GM19240 (cell line): ENCODE results near the gene CBX2.

ENCODE experiments used
- DNase-seq: peaks from one replicate; pipeline ENCODE4 v3.0.0; 2011; ENCODE audit warnings: low spot score; ENCODE audit not compliant: insufficient read length

CBX2 gene

DNA sequence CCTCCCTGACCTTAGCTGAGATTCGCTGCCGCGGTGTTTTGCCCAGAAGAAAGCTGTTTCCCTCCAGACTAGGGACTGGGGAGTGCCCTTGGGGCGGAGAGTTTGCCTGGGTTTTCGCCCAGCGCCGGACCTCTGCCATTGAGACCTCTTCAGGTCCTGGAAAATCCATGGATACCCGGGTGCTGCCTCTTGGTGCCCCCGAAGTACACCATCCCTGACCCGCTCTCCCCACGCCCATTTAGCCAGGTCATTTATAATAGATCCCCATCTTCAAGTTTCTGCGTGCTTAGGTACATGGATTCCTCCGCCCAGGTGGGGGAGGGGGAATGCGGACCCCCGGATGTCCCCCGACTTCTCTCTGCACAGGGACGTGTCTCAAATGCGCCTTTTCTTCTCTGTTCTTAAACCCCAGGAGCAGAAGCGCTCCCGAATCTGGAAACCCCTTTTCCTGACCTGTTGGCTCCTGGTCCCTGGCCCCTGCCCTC is 34.0 kb downstream of the CBX2 start:
- no peak for DNase-seq

DNA sequence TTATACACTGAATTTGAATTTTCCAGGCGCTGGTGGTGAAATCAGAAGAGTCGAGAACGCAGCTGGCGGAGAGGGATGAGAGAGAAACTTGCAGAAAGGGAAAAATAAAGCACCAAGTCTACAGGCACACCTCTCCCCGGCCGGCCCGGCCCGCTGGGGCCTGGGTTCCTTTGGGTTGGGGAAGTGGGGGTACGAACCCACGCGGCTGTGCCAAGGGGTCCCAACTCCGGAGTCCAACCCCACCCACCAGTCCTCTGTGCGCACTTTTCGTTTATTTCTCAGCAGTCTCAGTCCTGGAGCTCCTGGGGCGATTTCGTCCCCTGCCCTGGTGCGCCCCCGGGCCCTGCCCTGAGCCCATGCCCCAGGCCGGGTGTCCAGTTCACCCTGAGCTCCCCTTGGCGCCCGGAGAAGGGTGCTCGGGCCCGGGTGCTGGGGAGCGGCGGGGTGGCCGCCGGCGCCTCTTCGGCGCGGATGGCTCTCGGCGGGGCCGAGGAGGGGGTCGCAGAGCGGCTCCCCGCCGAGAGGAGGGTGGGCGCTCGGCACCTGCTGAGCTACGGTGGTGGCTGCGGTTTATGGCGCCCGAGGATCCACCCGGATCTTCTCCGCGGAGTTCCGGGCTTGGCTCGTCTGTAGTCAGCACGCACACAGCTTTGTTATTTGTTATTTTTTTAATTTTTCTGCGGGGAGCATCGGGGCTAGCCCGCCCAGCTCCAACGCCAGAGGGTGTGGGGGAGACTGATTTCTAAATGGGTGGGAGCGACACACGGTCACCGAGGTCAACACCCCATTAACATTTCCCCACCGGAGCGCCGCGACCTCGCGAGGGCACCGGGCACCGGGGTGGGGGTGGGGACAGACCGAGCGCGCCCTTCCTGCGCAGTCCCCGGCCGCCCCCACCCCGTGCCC is 34.7 kb downstream of the CBX2 start:
- no peak for DNase-seq

DNA sequence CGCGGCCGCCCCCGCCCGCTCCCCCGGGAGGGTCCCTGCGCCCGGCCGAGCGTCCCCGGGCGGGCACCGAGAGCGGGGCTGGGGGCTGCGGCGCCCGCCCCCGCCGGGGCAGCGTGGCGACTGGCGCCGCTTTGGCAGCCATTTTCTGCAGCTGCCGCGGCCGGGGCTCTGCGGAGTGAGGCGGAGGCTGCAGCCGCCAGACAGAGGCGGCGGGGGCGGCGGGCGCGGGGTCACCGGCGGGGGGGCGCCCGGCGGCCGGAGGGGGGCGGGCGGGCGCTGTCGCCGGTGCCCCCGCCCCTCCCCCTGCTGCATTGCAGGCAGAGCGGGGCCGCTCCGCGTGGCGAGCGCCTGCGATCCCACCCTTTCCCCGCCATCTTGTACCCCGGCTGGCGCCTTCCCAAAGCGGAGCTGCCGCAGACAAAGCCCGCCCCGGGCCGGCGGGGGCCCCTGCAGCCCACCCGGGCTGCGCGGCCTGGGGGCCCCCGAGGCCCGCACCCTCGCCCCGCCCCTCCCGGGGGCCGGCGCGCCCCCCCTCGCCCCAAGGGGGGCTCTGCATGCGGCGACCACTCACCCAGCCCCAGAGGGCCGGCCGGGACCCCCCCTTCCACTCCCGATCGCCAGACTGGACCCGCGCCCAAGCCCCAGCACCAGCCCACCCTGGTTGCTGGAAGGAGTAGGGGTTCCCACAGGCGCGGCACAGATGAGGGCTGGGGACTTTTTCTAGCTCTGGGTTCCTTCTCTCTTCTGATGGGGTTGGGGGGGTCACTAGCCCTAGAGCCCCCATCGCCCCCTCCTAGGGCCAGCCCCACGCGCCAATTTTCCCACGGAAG is 35.6 kb downstream of the CBX2 start:
- DNase-seq = no peak

DNA sequence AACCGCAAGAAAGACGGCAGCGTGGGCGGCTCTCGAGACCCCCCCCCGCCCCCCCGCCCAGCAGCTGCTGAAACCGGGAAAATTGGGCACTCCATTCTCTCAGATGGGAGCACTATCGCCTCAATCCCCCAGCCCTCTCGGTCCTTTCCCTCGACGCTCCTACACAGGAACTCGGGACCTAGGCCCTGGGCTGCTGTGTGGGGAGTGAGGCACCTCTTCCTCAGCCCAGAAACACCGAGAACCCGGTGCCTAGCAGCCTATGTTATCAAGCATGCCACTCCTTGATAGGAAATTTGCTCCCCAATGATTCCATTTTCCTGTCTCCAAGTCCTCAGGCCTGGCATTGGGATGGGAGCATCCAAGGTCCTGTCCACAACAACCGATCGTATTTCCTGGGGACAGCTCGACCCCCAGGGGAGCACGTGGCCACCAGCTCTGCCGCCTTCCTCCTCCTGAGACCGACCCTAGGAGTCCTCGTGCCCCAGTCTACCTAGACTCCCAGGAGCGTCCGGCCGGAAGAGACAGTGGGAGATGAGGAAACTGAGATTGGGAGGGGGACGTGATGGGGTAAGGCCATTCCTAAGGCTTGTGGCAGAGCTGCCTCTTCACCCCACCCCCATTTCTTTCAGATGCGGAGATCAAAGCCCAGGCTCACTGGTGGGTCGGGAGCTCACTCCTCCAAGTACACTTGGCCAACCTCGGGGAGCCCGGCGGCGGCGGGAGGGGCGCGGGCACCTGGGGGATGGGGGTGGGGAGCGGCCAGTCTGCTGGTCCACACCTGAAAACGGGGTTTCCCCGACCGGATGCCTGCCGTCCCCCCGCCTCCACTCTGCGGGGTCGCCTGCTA is 36.4 kb downstream of the CBX2 start:
- DNase-seq = no peak

DNA sequence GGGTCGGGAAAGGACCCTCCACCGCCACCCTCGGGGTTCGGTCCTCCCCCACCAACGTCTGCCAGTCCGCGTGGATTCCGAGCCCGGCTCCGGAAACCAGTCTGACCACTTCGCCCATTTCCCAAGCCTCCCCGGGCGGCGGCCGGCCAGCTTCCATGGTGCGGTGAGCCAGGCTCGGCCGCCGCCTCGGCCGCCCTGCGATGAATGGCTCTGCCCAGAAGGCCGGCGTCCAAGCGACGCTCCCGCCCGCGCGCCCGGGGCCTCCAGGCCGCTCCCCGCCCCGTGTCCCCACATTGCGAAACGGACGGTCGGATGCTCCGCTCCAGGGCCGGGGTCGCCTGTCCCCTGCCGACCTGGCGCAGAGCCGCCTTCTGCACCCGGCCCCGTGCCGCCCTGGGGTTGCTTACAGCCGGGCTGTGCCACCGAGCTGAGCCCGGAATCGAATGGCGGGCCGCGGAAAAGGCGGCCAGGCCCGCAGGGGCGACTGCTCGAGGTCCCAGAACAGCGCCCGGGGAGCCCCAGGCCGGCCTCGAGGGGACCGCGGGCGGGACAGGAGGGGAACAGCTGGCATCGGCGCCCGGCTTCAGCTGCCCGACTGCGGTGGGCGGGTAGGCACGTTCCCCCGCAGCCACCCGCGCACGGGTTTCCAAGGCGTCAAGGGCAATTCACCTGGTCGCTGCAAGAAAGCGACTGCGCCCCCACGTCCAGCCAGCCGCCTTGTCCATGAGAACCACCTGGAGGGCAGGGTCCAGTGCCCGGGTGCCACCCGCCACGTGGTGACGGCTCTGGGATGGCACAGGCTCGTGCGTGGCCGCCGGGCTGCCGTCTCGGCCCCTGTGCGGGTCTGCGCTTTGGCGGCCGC is 37.3 kb downstream of the CBX2 start:
- DNase-seq = no peak

DNA sequence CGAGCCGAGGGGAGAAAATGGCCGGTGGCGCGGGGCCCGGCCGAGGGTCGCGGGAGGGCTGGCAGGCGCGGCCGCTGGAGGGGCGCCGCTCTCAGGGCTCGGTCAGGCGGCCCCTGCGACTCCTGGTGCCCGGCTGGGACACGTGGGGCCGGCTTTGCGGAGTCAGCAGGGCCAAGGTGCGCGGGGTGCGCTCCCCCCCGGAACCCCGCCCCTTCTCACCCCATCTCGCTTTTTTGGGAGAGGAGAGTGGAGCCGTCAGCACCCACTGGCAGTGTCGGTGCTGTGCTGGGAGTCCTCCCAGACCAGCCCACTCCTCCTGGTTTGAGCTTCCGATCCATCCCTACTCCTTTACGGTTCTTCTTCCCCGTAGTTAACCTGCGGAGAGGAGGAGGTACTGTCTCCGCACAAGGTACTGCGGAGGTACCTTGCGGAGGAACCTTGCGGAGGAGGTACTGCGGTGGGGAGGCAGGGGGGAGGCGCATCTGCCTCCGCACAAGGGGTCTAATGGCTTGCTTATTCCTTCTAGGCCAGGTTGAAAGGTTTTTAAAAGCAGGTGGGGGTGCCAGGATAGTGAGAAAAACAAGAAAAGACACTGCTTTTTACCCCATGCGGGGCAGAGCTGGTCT is 38.0 kb downstream of the CBX2 start:
- no peak for DNase-seq

DNA sequence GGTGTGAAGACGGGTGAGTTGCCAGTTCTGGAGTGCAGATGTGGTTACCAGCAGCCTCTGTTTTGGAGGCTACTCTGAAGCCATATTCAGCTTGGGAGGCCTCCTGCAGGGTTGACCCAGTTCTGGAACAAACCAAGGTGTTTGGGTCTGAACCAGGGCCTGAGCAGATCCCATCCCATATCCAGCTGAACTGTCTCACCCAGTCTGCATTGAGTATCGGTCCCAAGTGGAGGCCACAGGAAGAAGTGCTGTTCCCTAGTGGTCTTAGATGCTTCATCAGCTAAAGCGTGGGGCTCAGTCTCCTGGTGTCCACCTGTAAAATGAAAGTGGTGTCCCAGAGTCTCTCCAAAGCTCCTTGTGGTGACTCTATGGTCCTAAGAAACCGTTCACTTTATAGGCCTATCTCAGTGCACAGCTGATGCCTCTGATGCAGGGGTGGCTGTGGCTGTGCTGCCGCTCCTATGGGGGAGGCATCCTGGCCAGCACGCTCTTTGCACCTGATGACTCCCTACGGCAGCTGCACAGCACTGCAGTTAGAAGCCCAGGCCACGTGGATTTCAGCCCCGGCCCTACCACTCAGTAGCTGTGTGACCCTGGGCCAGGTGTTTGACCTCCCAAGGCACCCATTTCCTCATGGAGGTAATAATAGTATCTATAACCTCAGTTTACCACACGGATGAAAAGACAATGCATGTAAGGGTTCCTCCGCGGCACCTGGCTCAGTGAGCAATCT is 40.2 kb downstream of the CBX2 start:
- DNase-seq = no peak

DNA sequence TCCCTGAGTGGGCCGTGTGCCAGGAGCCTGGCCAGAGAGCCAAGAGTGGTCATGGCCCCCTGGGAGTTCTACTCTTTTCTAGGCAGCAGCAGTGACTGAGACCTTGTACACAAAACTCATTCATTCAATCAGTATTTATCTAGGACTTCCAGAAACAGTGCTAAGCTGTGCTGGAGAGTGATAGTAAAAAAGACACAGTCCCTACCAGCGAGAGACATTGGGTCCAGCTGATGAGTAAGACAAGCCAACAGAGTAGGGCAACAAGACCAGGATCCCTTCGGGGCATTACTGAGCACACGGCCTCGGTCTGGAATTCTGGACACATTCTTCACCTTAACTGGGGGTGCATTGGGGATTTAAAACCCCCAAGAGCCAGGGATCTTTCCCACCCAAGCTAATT is 41.1 kb downstream of the CBX2 start:
- no peak for DNase-seq

DNA sequence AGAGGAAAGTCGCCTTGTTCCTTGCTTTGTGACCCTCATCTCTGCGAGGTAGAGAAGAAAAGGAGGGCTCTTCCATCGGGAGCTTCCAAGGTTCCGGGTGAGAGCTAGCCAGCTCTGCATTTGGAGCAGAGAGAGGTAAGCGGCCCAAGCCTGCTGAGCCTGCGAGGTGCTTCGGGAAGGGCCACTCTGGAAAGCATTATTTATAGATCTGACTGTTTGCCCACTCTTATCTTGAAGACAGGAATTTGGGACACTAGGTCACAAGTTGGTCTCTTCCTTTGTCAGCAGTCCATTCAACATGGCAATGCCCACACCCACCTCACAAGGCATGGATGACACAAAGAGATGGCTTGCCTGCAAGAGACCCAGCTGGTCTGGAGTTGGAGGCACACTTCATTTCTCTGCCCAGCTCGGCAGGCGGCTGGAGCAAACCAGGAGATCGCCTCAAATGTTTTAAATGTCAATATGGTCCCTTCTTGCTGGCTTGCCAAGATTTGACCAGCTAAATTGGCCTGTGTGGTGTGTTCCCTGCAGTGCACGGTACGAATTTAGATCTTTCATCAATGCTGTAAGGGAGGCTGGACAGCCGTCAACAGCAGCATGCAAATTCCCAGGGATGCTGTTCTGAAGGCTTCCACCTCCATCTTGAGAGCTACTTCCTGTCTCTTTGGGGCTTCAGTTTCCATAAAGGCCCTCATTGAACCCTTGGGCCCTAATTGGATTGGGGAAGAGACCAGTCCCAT is 41.8 kb downstream of the CBX2 start:
- DNase-seq = no peak

DNA sequence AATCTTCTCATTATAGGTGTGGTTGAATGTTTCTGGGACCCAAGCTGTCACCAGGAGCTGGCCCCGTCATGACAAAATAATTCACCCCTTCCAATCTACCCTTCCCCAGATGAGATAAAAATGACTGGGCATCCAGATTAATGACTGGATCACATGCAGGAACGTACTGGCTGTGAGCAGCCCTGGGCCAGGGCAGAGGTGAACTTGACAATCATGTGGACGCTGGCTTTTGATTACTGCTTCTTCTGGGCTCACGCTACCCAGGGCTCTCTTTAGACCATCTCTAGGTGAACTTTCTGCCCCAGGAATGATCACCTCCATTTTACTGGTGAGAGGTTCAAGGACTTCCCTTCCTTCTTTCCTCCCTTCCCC is 43.0 kb downstream of the CBX2 start:
- no peak for DNase-seq

DNA sequence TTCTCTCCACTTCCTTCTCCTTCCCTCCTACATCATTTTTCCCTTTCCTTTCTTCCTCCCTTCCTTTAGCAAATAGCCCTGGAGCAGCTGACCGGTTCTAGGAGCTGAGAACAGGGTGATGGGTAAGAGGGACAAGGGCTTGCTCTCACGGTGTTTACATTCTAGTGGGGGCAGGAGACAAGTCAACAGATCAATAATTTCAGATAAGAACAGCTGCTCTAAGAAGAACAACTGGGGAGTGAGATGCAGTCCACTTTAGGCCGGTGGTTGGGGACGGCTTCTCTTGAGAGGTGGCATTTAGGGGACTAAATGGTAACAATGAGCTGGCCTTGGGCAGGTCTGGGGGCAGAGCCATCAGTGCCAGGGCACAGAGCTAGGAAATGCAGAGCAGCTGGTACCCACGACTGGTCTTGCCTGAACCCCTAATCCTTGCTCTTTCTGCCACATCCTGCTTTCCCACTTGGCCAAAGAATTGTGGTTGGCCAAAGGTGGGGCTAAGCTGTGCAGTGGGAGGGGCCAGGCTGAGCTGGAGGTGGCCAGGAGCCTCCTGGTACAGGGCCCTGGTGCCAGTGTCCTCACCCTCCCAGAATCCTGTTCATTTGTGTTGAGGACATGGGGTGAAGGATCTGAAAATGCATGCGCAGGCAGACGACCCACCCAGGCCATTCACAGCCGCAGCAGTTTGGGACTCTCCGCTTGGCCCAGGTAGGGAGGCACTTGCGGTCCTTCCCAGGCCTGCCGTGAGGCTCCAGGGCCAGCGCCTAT is 43.6 kb downstream of the CBX2 start:
- DNase-seq = no peak

DNA sequence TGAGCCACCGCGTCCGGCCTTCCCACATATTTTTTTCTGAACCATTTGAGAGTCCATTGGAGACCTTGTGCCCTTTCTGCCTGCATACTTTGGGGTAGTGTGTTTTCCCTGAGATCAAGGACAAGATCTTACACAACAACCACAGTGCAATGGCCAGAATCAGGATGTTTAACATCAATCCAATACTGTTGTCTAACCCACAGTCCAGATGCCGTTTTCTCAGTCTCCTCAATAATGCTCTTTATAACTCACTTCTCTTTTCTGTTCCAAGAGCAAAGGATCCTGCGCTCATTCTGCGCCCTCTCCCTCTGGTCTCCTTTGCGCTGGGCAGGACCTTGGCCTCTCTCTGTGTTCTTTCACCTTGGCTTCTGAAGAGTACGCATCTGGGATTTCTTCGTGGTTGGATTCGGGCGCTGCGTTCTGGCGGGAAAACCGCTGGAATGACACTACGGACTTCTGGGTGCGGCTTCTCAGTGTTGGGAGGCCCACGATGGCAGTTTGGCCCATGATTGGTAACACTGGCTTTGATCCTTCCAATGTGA is 44.7 kb downstream of the CBX2 start:
- no peak for DNase-seq

DNA sequence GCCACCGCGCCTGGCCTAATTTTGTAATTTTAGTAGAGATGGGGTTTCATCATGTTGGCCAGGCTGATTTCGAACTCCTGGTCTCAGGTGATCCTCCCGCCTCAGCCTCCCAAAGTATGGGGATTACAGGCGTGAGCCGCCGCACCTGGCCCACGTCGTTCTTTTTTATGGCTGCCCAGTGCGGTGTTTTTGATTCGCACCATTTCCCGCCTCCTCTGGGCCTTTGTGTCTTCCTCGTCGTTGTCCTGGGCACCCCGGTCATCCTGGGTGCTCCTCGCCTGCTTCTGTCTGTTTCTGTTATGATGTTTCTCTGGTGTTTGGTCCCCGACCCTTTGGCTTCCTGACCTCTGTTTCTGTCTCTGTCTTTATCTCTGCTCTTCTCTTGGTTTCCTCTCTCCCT is 46.3 kb downstream of the CBX2 start:
- DNase-seq = no peak

DNA sequence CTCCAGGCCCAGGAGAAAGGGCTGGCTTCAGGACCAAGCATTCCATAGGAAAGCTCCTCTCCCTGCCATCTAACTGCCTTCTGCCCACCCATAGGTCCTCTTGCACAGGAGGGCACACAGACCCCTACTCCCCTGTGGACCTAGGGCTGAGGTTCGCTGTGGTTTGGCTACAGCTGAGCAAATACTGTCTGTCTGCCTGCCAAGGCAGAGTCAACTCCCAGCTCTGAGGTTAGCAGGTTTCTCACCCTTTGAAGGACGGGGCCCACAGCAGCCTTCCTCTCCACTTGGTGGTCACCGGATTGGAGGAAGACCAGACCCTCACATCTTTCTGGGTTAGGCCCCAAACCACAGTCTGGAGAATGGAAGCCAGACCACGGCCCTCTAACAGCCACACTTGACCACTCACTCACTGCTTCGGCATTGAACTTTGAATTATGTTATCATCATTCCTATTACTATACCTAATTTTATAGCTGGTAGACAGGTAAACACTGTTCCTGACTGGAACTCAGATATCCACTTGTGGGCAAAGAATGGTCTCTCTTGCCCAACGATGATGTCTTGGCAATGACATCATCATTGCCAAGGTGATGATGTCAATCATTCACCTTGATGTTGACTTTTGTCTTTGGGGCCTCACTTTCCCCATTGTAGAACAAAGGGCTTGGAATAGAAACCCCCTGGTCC is 47.1 kb downstream of the CBX2 start:
- no peak for DNase-seq

DNA sequence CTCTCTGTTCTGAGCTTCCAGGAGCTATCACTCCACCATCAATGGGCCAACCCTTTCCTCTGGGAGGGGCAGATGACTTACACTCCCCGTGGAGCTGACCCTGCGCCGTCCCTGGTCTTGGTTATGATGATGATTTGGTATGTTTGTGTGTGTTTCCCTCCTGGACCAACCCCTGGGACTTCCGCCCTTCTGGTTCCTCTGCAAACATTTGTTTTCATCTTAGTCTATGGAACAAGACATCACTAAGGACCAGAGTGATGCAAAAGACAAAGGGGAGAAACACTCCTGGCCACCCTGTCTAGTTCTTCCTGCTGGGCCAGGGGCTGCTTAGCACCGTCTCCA is 47.6 kb downstream of the CBX2 start:
- no peak for DNase-seq

DNA sequence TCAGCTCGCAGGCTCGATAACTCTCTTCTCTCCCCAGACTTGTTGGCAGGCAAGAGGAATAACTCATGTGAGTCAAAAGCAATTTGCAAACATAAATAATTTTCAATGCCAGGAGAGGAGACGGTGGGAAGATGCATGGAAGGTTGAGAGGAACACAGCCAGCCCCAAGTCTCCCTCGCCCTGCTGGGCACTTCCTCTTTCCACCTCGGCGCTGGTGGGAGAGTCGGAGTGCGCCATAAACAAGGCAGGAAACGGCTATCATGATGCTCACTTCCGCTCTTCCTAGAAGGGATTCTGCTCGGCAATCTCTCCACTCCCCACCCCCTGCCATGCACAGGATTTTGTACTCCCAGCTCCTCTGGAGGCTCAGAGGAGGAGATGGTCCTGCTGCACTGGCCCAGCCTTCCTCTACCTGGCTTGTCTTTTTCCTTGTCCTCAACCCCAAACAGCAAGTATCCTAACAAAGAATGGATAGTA is 48.3 kb downstream of the CBX2 start:
- no peak for DNase-seq
